22Rv1 (cell line): ENCODE data around the gene ANKS1A.

Source experiments
- H3K27ac ChIP-seq: fragments of 450-650 bp; 2 replicates; pipeline ENCODE4 v1.5.1; 2017
- CTCF ChIP-seq: fragments of 450-650 bp; IDR thresholded peaks from 2 replicates; pipeline ENCODE4 v1.5.1; 2017; ENCODE audit warnings: mild to moderate bottlenecking
- ZFX ChIP-seq: fragments of 450-650 bp; IDR thresholded peaks from 2 replicates; pipeline ENCODE4 v1.6.1; 2017; ENCODE audit warnings: antibody characterized with exemption, borderline replicate concordance

Gene ANKS1A

GRCh38 chr6:35025232-35026188 lies 136.5 kb downstream of the ANKS1A start:
- no peak for TF ChIP-seq ZFX
- TF ChIP-seq CTCF = no peak
- peak overlapping the region; percentile 34; the same call in 1 of the 2 replicates for H3K27ac ChIP-seq

- TF ChIP-seq CTCF (no peak), ZFX (no peak)
- H3K27ac ChIP-seq = no peak overlapping the region
Measured at GRCh38 chr6:35026434-35027222, 137.6 kb downstream of the ANKS1A start.

DNA sequence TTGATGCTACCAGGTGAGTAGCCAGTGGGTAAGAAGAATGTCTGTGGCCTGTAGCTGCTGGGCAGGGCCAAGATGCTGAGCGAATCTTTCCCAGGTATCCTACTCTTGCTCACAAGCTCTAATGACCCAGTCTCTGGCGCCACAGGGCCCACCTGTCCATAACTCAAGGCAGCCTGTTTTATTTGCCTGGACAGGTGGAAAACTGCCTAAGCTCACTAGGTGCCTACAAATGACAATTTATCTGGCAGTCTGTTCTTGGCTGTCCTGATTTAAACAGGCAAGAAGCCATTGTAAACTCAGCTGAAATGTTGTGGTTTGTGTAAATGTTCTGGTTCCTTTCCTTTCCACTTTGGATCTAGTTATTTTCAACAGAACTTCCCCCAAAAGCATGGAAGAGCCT lies 138.8 kb downstream of the ANKS1A start:
- TF ChIP-seq ZFX (no peak), CTCF (no peak)
- no peak overlapping the region for H3K27ac ChIP-seq

GRCh38 chr6:35028781-35029769 lies 140.0 kb downstream of the ANKS1A start:
- H3K27ac ChIP-seq = no peak overlapping the region
- TF ChIP-seq ZFX = no peak
- no peak for TF ChIP-seq CTCF

- TF ChIP-seq ZFX (no peak), CTCF (no peak)
- no peak overlapping the region for H3K27ac ChIP-seq
Measured at GRCh38 chr6:35030099-35030498, 141.0 kb downstream of the ANKS1A start.

- TF ChIP-seq CTCF = no peak
- TF ChIP-seq ZFX = no peak
- no peak overlapping the region for H3K27ac ChIP-seq
Measured at GRCh38 chr6:35031611-35032529, 142.8 kb downstream of the ANKS1A start.
